CD4-positive, alpha-beta T cell treated with Interferon gamma for 1 hour (primary cell): ENCODE data around the gene AGBL1.

Experiments used
- DNase-seq: peaks from one replicate; pipeline ENCODE4 v3.0.0-alpha.2; 2020

AGBL1 gene

GRCh38 chr15:86659724-86660411 lies 580.2 kb downstream of the AGBL1 start:
- DNase-seq, result no peak

- no peak for DNase-seq
Measured at GRCh38 chr15:86661580-86661979, 581.9 kb downstream of the AGBL1 start.

- DNase-seq, result no peak
Measured at GRCh38 chr15:86663304-86663703, 583.6 kb downstream of the AGBL1 start.

- DNase-seq, result no peak
Measured at GRCh38 chr15:86663979-86664378, 584.3 kb downstream of the AGBL1 start.

GRCh38 chr15:86664581-86664980 lies 584.9 kb downstream of the AGBL1 start:
- no peak for DNase-seq

- no peak for DNase-seq
Measured at GRCh38 chr15:86676002-86676401, 596.3 kb downstream of the AGBL1 start.

GRCh38 chr15:86677278-86677677 lies 597.6 kb downstream of the AGBL1 start:
- no peak for DNase-seq

- no peak for DNase-seq
Measured at GRCh38 chr15:86685263-86685662, 605.6 kb downstream of the AGBL1 start.

- no peak for DNase-seq
Measured at GRCh38 chr15:86689006-86689405, 609.3 kb downstream of the AGBL1 start.

- no peak for DNase-seq
Measured at GRCh38 chr15:86690566-86690965, 610.9 kb downstream of the AGBL1 start.

GRCh38 chr15:86691091-86691663 lies 611.5 kb downstream of the AGBL1 start:
- DNase-seq, result no peak

GRCh38 chr15:86700864-86701610 lies 621.4 kb downstream of the AGBL1 start:
- no peak for DNase-seq

- DNase-seq, result no peak
Measured at GRCh38 chr15:86701611-86701963, 621.9 kb downstream of the AGBL1 start.

- no peak for DNase-seq
Measured at GRCh38 chr15:86706813-86707212, 627.1 kb downstream of the AGBL1 start.

- DNase-seq, result no peak
Measured at GRCh38 chr15:86711476-86711875, 631.8 kb downstream of the AGBL1 start.

- no peak for DNase-seq
Measured at GRCh38 chr15:86714241-86714640, 634.6 kb downstream of the AGBL1 start.

- no peak for DNase-seq
Measured at GRCh38 chr15:86725628-86726027, 646.0 kb downstream of the AGBL1 start.

GRCh38 chr15:86735247-86736040 lies 655.8 kb downstream of the AGBL1 start:
- no peak for DNase-seq

GRCh38 chr15:86741917-86742316 lies 662.2 kb downstream of the AGBL1 start:
- no peak for DNase-seq

GRCh38 chr15:86743283-86743903 lies 663.7 kb downstream of the AGBL1 start:
- DNase-seq, result peak; percentile 2

- DNase-seq, result no peak
Measured at GRCh38 chr15:86744198-86744780, 664.6 kb downstream of the AGBL1 start.

GRCh38 chr15:86751116-86751515 lies 671.4 kb downstream of the AGBL1 start:
- DNase-seq, result no peak

GRCh38 chr15:86754846-86755245 lies 675.2 kb downstream of the AGBL1 start:
- DNase-seq, result no peak
